ENCODE data around the gene RSBN1. TPM values are rescaled to one million over a fixed set of nuclear protein-coding genes. Genes with fewer than 3 reads are reported as not detected.

The RSBN1 gene
- total and polyA plus RNA-seq, 9 of the 15 experiments (the other 6 are each of a cell fraction or from before 2014, with no cell fraction given) = 4.5 to 24.3 (median 13.0) TPM

DNA sequence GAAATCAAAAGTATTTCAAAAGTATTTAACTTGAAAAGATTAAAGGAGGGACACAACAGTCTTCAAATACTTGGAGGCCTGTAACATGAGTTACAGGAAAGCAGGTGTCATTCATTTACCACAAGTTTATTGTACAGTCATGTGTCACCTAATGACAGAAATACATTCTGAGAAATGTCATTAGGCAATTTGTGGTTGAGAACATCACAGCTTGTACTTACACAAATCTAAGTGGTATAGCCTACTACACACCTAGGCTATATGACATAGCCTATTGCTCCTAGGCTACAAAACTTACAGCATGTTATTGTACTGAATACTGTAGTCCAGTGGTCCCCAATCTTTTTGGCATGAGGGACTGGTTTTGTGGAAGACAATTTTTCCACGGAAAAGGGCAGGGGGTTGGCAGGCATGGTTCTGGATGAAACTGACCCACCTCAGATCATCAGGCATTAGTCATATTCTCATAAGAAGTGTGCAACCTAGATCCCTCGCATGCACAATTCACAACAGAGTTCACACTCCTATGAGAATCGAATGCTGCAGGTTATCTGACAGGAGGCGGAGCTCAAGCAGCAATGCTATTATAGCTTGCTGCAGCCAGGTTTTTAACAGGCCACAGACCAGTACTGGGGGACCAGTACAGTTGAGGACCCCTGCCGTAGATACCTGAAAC lies 28.0 kb downstream of the RSBN1 start (continued):
- TF ChIP-seq ZBTB49 (CRISPR knock-in tag; IDR thresholded peaks at IDR 0.05; ENCODE audit: borderline replicate concordance) = no peak
- TF ChIP-seq SMARCA5 (IDR thresholded peaks at IDR 0.05) = no peak
- TF ChIP-seq HNRNPL (IDR thresholded peaks at IDR 0.05; ENCODE audit: low read depth, low read length) = no peak
- TF ChIP-seq, protein P1, sequence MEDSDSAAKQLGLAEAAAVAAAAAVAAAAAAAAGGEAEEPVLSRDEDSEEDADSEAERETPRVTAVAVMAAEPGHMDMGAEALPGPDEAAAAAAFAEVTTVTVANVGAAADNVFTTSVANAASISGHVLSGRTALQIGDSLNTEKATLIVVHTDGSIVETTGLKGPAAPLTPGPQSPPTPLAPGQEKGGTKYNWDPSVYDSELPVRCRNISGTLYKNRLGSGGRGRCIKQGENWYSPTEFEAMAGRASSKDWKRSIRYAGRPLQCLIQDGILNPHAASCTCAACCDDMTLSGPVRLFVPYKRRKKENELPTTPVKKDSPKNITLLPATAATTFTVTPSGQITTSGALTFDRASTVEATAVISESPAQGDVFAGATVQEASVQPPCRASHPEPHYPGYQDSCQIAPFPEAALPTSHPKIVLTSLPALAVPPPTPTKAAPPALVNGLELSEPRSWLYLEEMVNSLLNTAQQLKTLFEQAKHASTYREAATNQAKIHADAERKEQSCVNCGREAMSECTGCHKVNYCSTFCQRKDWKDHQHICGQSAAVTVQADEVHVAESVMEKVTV (CRISPR knock-in tag; IDR thresholded peaks at IDR 0.05) = no peak
- TF ChIP-seq MEF2D (tag; conservative IDR thresholded peaks at IDR 0.05; ENCODE audit: low read depth) = no peak
- no peak for TF ChIP-seq SRSF7 (optimal IDR thresholded peaks at IDR 0.05; ENCODE audit: low read depth, low read length)
- TF ChIP-seq GABPA (tag; conservative IDR thresholded peaks at IDR 0.05; ENCODE audit: low read depth) = 0 out of 2 replicates have a peak, but pooled peaks have one; percentile 8
- TF ChIP-seq ARNT (IDR thresholded peaks at IDR 0.05) = no peak
- TF ChIP-seq PBX2 (CRISPR knock-in tag; IDR thresholded peaks at IDR 0.05; ENCODE audit: low read depth) = no peak
- peak; percentile 18; the same call in 1 of the 2 replicates for TF ChIP-seq PBX2 (tag; conservative IDR thresholded peaks at IDR 0.05; ENCODE audit: low read depth)
- no peak for TF ChIP-seq DMBX1 (CRISPR knock-in tag; IDR thresholded peaks at IDR 0.05; ENCODE audit: borderline replicate concordance)
- TF ChIP-seq TEAD4 (IDR thresholded peaks at IDR 0.05; ENCODE audit: low read length) = peak; percentile 7; the same call in 1 of the 2 replicates
- no peak for TF ChIP-seq TEAD4 (CRISPR knock-in tag; IDR thresholded peaks at IDR 0.05; ENCODE audit: borderline replicate concordance)
- TF ChIP-seq PKNOX1 (IDR thresholded peaks at IDR 0.05) = peak; percentile 48; the same call in 1 of the 2 replicates
- TF ChIP-seq RBM22 (IDR thresholded peaks at IDR 0.05; ENCODE audit: low read depth, low read length, poor library complexity, severe bottlenecking) = no peak
- no peak for TF ChIP-seq ZBTB43 (CRISPR knock-in tag; IDR thresholded peaks at IDR 0.05)
- TF ChIP-seq PHF8 (IDR thresholded peaks at IDR 0.05; ENCODE audit: borderline replicate concordance, low read length) = no peak
- TF ChIP-seq HNRNPK (IDR thresholded peaks at IDR 0.05; ENCODE audit: low read depth, low read length, poor library complexity, severe bottlenecking) = no peak
